GM12864 (cell line): Measurements from ENCODE around the gene STIMATE.

Experiments used
- DNase-seq: peaks from one replicate; pipeline ENCODE4 v3.0.0-alpha.2; 2011; ENCODE audit warnings: low read depth
- H3K4me3 ChIP-seq: 2 replicates; pipeline ENCODE4 v1.5.1; 2011; ENCODE audit warnings: mild to moderate bottlenecking, low read depth, low read length, control low read depth
- TF ChIP-seq, protein P1 (sequence below): IDR thresholded peaks from 2 replicates; pipeline ENCODE4 v1.5.1; 2011; ENCODE audit warnings: low read depth, mild to moderate bottlenecking, moderate library complexity, low read length, control low read depth, inconsistent platforms; ENCODE audit errors: missing control alignments

Gene STIMATE

GRCh38 chr3:52809149-52809548 lies 88.2 kb downstream of the STIMATE start:
- H3K4me3 ChIP-seq, result no peak overlapping the region
- TF ChIP-seq, protein P1, sequence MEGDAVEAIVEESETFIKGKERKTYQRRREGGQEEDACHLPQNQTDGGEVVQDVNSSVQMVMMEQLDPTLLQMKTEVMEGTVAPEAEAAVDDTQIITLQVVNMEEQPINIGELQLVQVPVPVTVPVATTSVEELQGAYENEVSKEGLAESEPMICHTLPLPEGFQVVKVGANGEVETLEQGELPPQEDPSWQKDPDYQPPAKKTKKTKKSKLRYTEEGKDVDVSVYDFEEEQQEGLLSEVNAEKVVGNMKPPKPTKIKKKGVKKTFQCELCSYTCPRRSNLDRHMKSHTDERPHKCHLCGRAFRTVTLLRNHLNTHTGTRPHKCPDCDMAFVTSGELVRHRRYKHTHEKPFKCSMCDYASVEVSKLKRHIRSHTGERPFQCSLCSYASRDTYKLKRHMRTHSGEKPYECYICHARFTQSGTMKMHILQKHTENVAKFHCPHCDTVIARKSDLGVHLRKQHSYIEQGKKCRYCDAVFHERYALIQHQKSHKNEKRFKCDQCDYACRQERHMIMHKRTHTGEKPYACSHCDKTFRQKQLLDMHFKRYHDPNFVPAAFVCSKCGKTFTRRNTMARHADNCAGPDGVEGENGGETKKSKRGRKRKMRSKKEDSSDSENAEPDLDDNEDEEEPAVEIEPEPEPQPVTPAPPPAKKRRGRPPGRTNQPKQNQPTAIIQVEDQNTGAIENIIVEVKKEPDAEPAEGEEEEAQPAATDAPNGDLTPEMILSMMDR, result no peak
- no peak for DNase-seq

DNA sequence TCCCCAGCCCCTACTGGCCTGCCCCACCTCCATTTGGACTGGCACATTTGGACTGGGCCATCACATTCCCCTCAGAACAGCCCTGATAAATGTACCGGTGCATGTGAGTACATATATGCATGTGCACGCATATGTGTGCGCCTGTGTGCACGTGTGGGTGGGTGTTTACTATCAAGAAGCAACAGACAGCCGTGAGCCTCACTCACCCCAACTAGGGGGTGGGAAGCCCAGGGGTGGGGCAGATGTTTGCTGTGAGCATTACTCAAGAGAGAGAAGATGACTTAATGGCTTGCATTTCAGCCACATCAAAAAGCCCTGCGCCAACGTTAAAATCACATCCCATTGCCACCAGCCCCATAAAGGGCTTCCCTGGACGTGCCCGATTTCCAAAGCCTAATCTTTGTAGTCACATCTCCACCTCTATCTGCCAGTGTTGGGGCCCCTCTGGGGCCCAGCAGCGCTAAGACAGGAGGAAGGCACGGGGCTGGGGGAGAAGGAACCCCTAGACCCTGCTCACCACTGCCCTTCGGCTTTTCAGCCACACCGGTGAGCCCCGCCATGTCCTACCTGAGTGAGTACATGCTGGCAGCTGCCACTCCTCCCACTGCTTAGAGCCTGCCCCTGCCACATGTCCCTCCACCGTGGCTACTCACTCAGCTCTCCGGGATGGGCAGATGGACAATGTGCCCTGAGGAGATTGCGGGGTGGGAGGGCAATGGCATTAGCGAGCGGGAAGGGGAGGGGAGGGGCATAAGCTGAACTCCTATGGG lies 91.9 kb downstream of the STIMATE start:
- H3K4me3 ChIP-seq, result no peak overlapping the region
- TF ChIP-seq, protein P1, result no peak
- DNase-seq, result no peak

- TF ChIP-seq, protein P1, result no peak
- DNase-seq, result no peak
- no peak overlapping the region for H3K4me3 ChIP-seq
Measured at GRCh38 chr3:52801839-52802238, 95.5 kb downstream of the STIMATE start.

DNA sequence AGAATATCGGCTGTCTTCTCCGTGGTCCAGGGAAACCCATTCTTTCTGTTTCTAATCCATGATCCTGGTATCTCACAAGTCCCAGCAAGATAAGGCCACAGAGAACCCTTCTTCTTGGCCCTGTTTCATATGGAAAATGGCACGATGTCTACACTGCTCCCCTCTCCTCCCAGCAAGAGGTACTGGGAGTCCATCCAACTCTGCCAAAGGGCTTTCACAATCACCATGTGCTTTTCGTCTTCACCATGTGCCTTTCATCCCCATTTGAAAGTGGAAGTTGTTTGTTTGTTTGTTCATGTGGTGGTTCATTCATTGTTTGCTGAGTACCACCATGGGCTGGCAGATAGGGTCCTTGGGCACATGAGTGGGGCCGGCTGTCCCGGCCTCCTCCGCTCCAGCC lies 97.3 kb downstream of the STIMATE start:
- no peak overlapping the region for H3K4me3 ChIP-seq
- TF ChIP-seq, protein P1, result no peak
- DNase-seq, result no peak

GRCh38 chr3:52798978-52799476 lies 98.3 kb downstream of the STIMATE start:
- DNase-seq, result no peak
- TF ChIP-seq, protein P1, result peak; percentile 79
- no peak overlapping the region for H3K4me3 ChIP-seq

- DNase-seq, result no peak
- TF ChIP-seq, protein P1, result no peak
Measured at GRCh38 chr3:52798376-52798977, 98.9 kb downstream of the STIMATE start.

More at GRCh38 chr3:52798376-52798977, 98.9 kb downstream of the STIMATE start:
- no peak overlapping the region for H3K4me3 ChIP-seq
